Colonic mucosa (tissue), 4 donors: ENCODE measurements around the gene PLCH1. TPM values are rescaled to one million over a fixed set of nuclear protein-coding genes. Genes with fewer than 3 reads are reported as not detected.

Experiments
- DNase-seq: peaks from one replicate; pipeline ENCODE4 v3.0.0-alpha.2; 2020
- H3K27ac ChIP-seq: fragments of 200-600 bp; one replicate; pipeline ENCODE4 v1.8.0; 2021
- H3K27me3 ChIP-seq: fragments of 200-600 bp; one replicate; pipeline ENCODE4 v1.8.0; 2021
- H3K36me3 ChIP-seq: fragments of 200-600 bp; one replicate; pipeline ENCODE4 v1.8.0; 2021
- H3K4me1 ChIP-seq: fragments of 200-600 bp; one replicate; pipeline ENCODE4 v1.8.0; 2021; ENCODE audit warnings: mild to moderate bottlenecking
- H3K4me3 ChIP-seq: fragments of 200-600 bp; one replicate; pipeline ENCODE4 v1.8.0; 2021
- H3K9ac ChIP-seq, 2 donors: one replicate each; pipeline ENCODE4 v1.7.0; 2013; ENCODE audit warnings: control low read depth in 2 of 2, low read depth in 2 of 2, low read length in 2 of 2
- H3K9me3 ChIP-seq: fragments of 200-600 bp; one replicate; pipeline ENCODE4 v1.8.0; 2021
- intact Hi-C: fragments of 100-400 bp; cut with DNase I; formaldehyde crosslinking; loops from one replicate; pipeline ENCODE4 v1.14.1; 2022
- total RNA-seq, 2 donors: library from RNA; stranded (reverse); fragmentation: NEBNext Ultra II Directional in 1 of 2; extraction: Animal tissue kit (Norgen Biotek cat#: 25700) in 1 of 2; gene quantifications; one replicate each; pipeline ENCODE4 v1.2.1, GENCODE V29; 2021
- TF ChIP-seq, protein P1 (sequence below): fragments of 200-600 bp; IDR thresholded peaks from one replicate; pipeline ENCODE4 v1.8.0; 2022; ENCODE audit warnings: antibody characterized with exemption, mild to moderate bottlenecking
- donor health status: healthy.
- donor health status: DM: no; HTN: no; CAD: no.
- donor health status: DM: no; HTN: no; CAD: no.

The PLCH1 gene
- total RNA-seq, 2 donors from 2014 or later, result 8.2 to 11.0 TPM

DNA sequence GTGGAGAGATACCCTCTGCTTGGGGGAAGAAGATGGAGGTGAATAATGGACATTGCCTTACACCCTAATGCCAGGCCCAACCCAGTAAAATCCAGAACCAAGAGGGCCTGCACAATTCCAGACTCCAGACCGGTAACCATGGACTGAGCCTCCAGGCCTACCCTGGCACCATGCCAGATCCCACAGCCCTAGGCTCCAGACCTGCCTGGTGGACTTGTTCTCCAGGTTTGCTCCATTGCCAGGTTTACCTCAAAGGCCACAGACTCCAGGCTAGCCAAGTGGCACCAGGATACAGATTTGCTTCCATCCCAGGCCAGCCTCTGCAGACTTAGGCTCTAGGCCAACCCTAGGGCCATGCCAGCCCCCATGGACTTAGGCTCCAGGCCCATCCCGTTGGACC is 14.0 kb downstream of the PLCH1 start:
- Histone ChIP-seq H3K9me3 (no peaks in the 10 kb centered on the region), H3K4me3 (no peak overlapping the region), H3K4me1 (no peaks in the 10 kb centered on the region), H3K27ac (no peak overlapping the region), H3K36me3 (no peaks in the 10 kb centered on the region), H3K9ac (no peak overlapping the region), H3K27me3 (no peaks in the 10 kb centered on the region)
- intact Hi-C loops, result no loop called here
- DNase-seq, result no peak
- TF ChIP-seq, protein P1, sequence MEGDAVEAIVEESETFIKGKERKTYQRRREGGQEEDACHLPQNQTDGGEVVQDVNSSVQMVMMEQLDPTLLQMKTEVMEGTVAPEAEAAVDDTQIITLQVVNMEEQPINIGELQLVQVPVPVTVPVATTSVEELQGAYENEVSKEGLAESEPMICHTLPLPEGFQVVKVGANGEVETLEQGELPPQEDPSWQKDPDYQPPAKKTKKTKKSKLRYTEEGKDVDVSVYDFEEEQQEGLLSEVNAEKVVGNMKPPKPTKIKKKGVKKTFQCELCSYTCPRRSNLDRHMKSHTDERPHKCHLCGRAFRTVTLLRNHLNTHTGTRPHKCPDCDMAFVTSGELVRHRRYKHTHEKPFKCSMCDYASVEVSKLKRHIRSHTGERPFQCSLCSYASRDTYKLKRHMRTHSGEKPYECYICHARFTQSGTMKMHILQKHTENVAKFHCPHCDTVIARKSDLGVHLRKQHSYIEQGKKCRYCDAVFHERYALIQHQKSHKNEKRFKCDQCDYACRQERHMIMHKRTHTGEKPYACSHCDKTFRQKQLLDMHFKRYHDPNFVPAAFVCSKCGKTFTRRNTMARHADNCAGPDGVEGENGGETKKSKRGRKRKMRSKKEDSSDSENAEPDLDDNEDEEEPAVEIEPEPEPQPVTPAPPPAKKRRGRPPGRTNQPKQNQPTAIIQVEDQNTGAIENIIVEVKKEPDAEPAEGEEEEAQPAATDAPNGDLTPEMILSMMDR, result no peak

DNA sequence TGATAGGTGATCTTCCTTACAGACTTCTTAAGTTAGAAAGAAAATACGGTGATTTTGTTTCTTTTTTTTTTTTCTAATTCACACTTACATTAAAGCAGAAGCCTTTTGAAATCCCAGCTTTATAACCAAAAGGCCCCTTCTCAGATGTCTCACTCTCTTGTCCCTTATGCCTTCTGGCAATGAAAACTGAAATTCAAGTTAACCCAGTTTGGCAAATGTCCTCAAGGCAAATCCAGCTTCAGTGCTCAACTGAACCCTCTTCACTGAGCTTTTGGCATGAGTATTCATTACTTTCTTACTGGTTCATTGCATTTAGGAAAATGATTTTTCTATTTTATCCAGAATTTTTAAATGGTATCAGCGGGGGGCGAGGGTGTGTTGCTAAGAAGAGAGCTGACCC is 17.0 kb downstream of the PLCH1 start:
- Histone ChIP-seq H3K9me3 (no peaks in the 10 kb centered on the region), H3K36me3 (no peaks in the 10 kb centered on the region), H3K9ac (no peak overlapping the region), H3K4me1 (no peaks in the 10 kb centered on the region), H3K27ac (no peak overlapping the region), H3K4me3 (no peak overlapping the region), H3K27me3 (no peaks in the 10 kb centered on the region)
- intact Hi-C loops, result no loop called here
- TF ChIP-seq, protein P1, result no peak
- no peak for DNase-seq

DNA sequence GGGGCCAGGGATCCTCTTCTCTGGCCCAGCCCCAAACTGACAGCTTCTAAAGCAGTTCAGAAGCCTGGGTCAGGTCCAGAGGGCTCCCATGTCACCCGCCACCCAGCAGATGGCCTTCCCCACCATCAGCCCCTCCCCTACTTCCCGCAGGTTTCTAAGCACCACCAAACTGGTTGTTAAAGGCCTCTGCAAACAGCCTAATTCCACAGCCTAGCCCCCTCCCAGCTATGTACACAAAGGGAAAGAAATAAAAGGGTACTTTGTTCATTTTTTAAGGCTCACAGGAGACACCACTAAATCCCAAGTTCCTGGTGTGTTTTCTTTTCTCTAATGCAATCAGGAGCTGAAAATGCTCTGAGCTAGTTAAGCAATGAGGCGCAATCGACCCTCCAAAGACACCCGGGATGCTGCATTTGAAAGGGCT is 30.6 kb downstream of the PLCH1 start:
- no peaks in the 10 kb centered on the region for H3K36me3 ChIP-seq
- intact Hi-C loops, result no loop called here
- H3K9ac ChIP-seq, result no peak overlapping the region
- H3K9me3 ChIP-seq, result no peaks in the 10 kb centered on the region
- no peaks in the 10 kb centered on the region for H3K4me1 ChIP-seq
- TF ChIP-seq, protein P1, result no peak
- no peak overlapping the region for H3K4me3 ChIP-seq
- H3K27ac ChIP-seq, result peak overlapping the region; percentile 34
- H3K27me3 ChIP-seq, result no peaks in the 10 kb centered on the region
- DNase-seq, result peak; percentile 34

DNA sequence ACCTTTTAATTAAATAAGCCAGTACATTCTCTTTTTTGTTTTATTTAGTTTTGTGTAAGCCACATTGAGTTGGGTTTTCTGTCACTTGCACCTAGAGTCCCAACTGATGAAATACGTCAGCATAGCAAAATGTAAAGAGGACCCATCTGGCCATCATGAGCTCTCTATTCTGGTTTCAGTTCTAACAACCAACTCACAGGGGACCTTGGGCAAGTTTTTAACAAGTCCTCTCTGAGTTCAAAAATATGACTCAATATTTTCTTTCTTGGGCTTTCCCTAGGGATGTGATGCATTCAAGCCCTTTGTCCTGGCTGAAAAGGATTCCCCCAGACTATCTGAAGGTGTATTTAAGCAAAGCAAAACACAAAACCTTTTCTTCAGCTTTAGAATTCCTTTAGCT is 32.9 kb downstream of the PLCH1 start:
- Histone ChIP-seq H3K4me1 (no peaks in the 10 kb centered on the region), H3K27me3 (no peaks in the 10 kb centered on the region), H3K27ac (no peak overlapping the region), H3K4me3 (no peak overlapping the region), H3K36me3 (no peaks in the 10 kb centered on the region), H3K9me3 (no peaks in the 10 kb centered on the region), H3K9ac (no peak overlapping the region)
- DNase-seq, result no peak
- intact Hi-C loops, result no loop called here
- TF ChIP-seq, protein P1, result no peak

DNA sequence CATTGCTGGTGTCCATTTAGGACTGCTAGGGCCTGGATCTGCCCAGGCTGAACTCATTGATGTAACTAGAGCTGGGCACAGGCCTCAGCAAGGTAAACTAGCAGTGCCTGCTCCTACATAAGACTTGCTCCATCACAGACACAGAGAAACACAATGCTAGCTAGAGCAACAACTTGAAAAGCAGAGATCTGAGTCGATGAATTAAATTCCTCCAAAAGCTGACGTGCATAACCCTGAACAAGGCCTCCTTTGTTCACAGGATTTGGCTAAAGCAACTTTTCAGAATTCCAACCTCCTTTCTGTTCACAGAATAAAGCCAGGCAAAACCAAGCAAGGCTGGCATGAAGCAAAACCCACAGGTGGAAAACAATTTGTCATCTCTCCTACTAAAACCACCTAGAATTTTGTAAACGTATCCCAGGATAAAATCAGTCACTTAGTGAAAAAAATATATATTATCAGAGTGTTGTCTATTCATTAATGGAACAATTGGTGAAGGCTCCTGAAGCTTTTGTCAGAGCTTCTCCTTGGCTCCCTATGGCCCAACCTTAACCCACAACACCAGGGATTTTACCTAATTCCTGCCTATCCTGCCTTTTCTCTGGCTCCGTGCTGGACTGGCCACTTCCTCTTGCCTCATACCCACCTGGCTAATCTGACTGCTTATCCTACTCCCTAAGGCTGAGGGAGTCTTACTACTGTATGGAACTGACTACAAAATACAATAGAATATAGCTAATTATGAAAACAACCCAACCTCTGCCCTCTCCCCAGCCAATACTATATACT is 39.9 kb downstream of the PLCH1 start:
- Histone ChIP-seq H3K9ac (no peak overlapping the region), H3K36me3 (no peaks in the 10 kb centered on the region), H3K27ac (no peak overlapping the region), H3K27me3 (no peaks in the 10 kb centered on the region), H3K9me3 (no peaks in the 10 kb centered on the region), H3K4me3 (no peak overlapping the region), H3K4me1 (no peaks in the 10 kb centered on the region)
- TF ChIP-seq, protein P1, result no peak
- no peak for DNase-seq
- intact Hi-C loops, result loop anchor here (5.0 to 10.0 kb wide), 2 partner anchors 350 to 948 kb away; no protein-coding TSS in a partner anchor
